ENCODE results near the gene TAS2R50.
"Not testable (repeated sequence)": the region's sequence is repeated elsewhere in the genome, so short reads cannot be mapped to it uniquely, and the experiment has no call there.

The TAS2R50 gene

GRCh38 chr12:10986812-10987211, at the start of gene TAS2R50:
TSS of gene TAS2R50 (minus strand) at chr12:10986912. CDS start at chr12:10986860, 52 bp downstream.
- no peak for TF ChIP-seq ARNT (IDR thresholded peaks at IDR 0.05)
- no peak for TF ChIP-seq FOXK2 (IDR thresholded peaks at IDR 0.05)
- TF ChIP-seq SP1 (IDR thresholded peaks at IDR 0.05) = no peak
- TF ChIP-seq LEF1 (IDR thresholded peaks at IDR 0.05; ENCODE audit: borderline replicate concordance) = no peak
- TF ChIP-seq PKNOX1 (IDR thresholded peaks at IDR 0.05) = no peak
- no peak for TF ChIP-seq SUZ12 (IDR thresholded peaks at IDR 0.05)
- no peak for TF ChIP-seq HDGF (IDR thresholded peaks at IDR 0.05; ENCODE audit: borderline replicate concordance)
- no peak for TF ChIP-seq NFRKB (IDR thresholded peaks at IDR 0.05)
- no peak for TF ChIP-seq ZNF384 (IDR thresholded peaks at IDR 0.05)
- DNase-seq (ENCODE audit: extremely low spot score) = no peak
- CTCF ChIA-PET = no interaction called here
- POLR2A ChIA-PET = no interaction called here

GRCh38 chr12:11033959-11034358, 47.2 kb upstream of the TAS2R50 start:
- DNase-seq (ENCODE audit: extremely low spot score); POLR2A ChIA-PET; CTCF ChIA-PET: not testable (repeated sequence)

- TF ChIP-seq ZNF384 (IDR thresholded peaks at IDR 0.05) = no peak
- no peak for TF ChIP-seq BHLHE40 (IDR thresholded peaks at IDR 0.05; ENCODE audit: borderline replicate concordance)
- TF ChIP-seq FOXK2 (IDR thresholded peaks at IDR 0.05) = no peak
- TF ChIP-seq NFRKB (IDR thresholded peaks at IDR 0.05) = no peak
- no peak for TF ChIP-seq TARDBP (IDR thresholded peaks at IDR 0.05)
- no peak for TF ChIP-seq LEF1 (IDR thresholded peaks at IDR 0.05; ENCODE audit: borderline replicate concordance)
- no peak for TF ChIP-seq L3MBTL2 (conservative IDR thresholded peaks at IDR 0.05)
- TF ChIP-seq ELF4 (IDR thresholded peaks at IDR 0.05) = no peak
- no peak for TF ChIP-seq FOXA1 (IDR thresholded peaks at IDR 0.05)
- ChIA-PET CTCF (no interaction called here), POLR2A (no interaction called here)
- no peak for DNase-seq (ENCODE audit: extremely low spot score)
Measured at GRCh38 chr12:11031307-11031706, 44.6 kb upstream of the TAS2R50 start, which contains the start of gene TAS2R31. TSS of gene TAS2R31 (minus strand) at chr12:11031407. CDS start at chr12:11031335, 72 bp downstream.

- ChIA-PET CTCF (no interaction called here), POLR2A (no interaction called here)
- no peak for TF ChIP-seq FOXM1 (IDR thresholded peaks at IDR 0.05; ENCODE audit: borderline replicate concordance)
- no peak for TF ChIP-seq FOXK2 (IDR thresholded peaks at IDR 0.05)
- no peak for TF ChIP-seq BHLHE40 (IDR thresholded peaks at IDR 0.05; ENCODE audit: borderline replicate concordance)
- no peak for TF ChIP-seq HDGF (IDR thresholded peaks at IDR 0.05; ENCODE audit: borderline replicate concordance)
- no peak for TF ChIP-seq NFRKB (IDR thresholded peaks at IDR 0.05)
- no peak for TF ChIP-seq FOXA1 (IDR thresholded peaks at IDR 0.05)
- TF ChIP-seq CTBP1 (IDR thresholded peaks at IDR 0.05; ENCODE audit: borderline replicate concordance) = no peak
- no peak for TF ChIP-seq ZNF384 (IDR thresholded peaks at IDR 0.05)
- TF ChIP-seq SP1 (IDR thresholded peaks at IDR 0.05) = no peak
- TF ChIP-seq ELF4 (IDR thresholded peaks at IDR 0.05) = no peak
- TF ChIP-seq LEF1 (IDR thresholded peaks at IDR 0.05; ENCODE audit: borderline replicate concordance) = no peak
- no peak for TF ChIP-seq SUZ12 (IDR thresholded peaks at IDR 0.05)
- no peak for DNase-seq (ENCODE audit: extremely low spot score)
Measured at GRCh38 chr12:11026118-11026517, 39.4 kb upstream of the TAS2R50 start.

- CTCF ChIA-PET = no interaction called here
- no peak for DNase-seq (ENCODE audit: extremely low spot score)
- POLR2A ChIA-PET = no interaction called here
- TF ChIP-seq ELF4 (IDR thresholded peaks at IDR 0.05) (no peak), FOXA1 (IDR thresholded peaks at IDR 0.05) (no peak)
Measured at GRCh38 chr12:11023387-11023786, 36.7 kb upstream of the TAS2R50 start.

- no peak for DNase-seq (ENCODE audit: extremely low spot score)
- ChIA-PET CTCF (no interaction called here), POLR2A (no interaction called here)
- no peak for TF ChIP-seq TARDBP (IDR thresholded peaks at IDR 0.05)
- TF ChIP-seq NFRKB (IDR thresholded peaks at IDR 0.05) = no peak
- no peak for TF ChIP-seq FOXA1 (IDR thresholded peaks at IDR 0.05)
- TF ChIP-seq HDGF (IDR thresholded peaks at IDR 0.05; ENCODE audit: borderline replicate concordance) = no peak
- TF ChIP-seq L3MBTL2 (conservative IDR thresholded peaks at IDR 0.05) = no peak
- TF ChIP-seq BHLHE40 (IDR thresholded peaks at IDR 0.05; ENCODE audit: borderline replicate concordance) = no peak
- no peak for TF ChIP-seq LEF1 (IDR thresholded peaks at IDR 0.05; ENCODE audit: borderline replicate concordance)
- no peak for TF ChIP-seq ARNT (IDR thresholded peaks at IDR 0.05)
- TF ChIP-seq ELF4 (IDR thresholded peaks at IDR 0.05) = no peak
- TF ChIP-seq FOXK2 (IDR thresholded peaks at IDR 0.05) = no peak
- no peak for TF ChIP-seq SP1 (IDR thresholded peaks at IDR 0.05)
- TF ChIP-seq CTBP1 (IDR thresholded peaks at IDR 0.05; ENCODE audit: borderline replicate concordance) = no peak
- TF ChIP-seq FOXM1 (IDR thresholded peaks at IDR 0.05; ENCODE audit: borderline replicate concordance) = no peak
- no peak for TF ChIP-seq PKNOX1 (IDR thresholded peaks at IDR 0.05)
- TF ChIP-seq SUZ12 (IDR thresholded peaks at IDR 0.05) = no peak
Measured at GRCh38 chr12:11022520-11022919, 35.8 kb upstream of the TAS2R50 start, which contains the start of gene TAS2R19. TSS of gene TAS2R19 (minus strand) at chr12:11022620. CDS start at chr12:11022571, 49 bp downstream.

GRCh38 chr12:11016937-11017336, 30.2 kb upstream of the TAS2R50 start:
- no peak for TF ChIP-seq TARDBP (IDR thresholded peaks at IDR 0.05)
- no peak for TF ChIP-seq FOXA1 (IDR thresholded peaks at IDR 0.05)
- no peak for DNase-seq (ENCODE audit: extremely low spot score)
- CTCF ChIA-PET = no interaction called here
- POLR2A ChIA-PET = no interaction called here

- TF ChIP-seq PKNOX1 (IDR thresholded peaks at IDR 0.05) (no peak), ZNF384 (IDR thresholded peaks at IDR 0.05) (no peak), SUZ12 (IDR thresholded peaks at IDR 0.05) (no peak), ELF4 (IDR thresholded peaks at IDR 0.05) (no peak), SP1 (IDR thresholded peaks at IDR 0.05) (no peak), TARDBP (IDR thresholded peaks at IDR 0.05) (no peak), FOXA1 (IDR thresholded peaks at IDR 0.05) (no peak), BHLHE40 (IDR thresholded peaks at IDR 0.05; ENCODE audit: borderline replicate concordance) (no peak), NFRKB (IDR thresholded peaks at IDR 0.05) (no peak), FOXM1 (IDR thresholded peaks at IDR 0.05; ENCODE audit: borderline replicate concordance) (no peak), L3MBTL2 (conservative IDR thresholded peaks at IDR 0.05) (no peak), LEF1 (IDR thresholded peaks at IDR 0.05; ENCODE audit: borderline replicate concordance) (no peak)
- ChIA-PET CTCF (no interaction called here), POLR2A (interaction anchor here (0.6 kb wide), 1 partner anchor 56 kb away, joined by 4 read pairs; no protein-coding TSS in a partner anchor)
- no peak for DNase-seq (ENCODE audit: extremely low spot score)
Measured at GRCh38 chr12:11015775-11016430, 29.2 kb upstream of the TAS2R50 start.
